Stimulated activated naive CD8-positive, alpha-beta T cell treated with anti-CD3 and anti-CD28 coated beads, Interleukin-15, amount 100 ng/mL, for 72 hours (primary cell): ENCODE results near the gene MBLAC2.
A peak's percentile ranks its signal among the peaks of the same experiment; 100 is the strongest.

ENCODE experiments used
- ATAC-seq: fragments of 150-1000 bp; cut with Tn5 transposase; 2 replicates; pipeline ENCODE4 v1.10.0; 2021; ENCODE audit warnings: mild to moderate bottlenecking, moderate library complexity
- DNase-seq, 2 donors: peaks; one replicate each; pipeline ENCODE4 v3.0.0; 2021 to 2022
- H3K27ac Mint-ChIP-seq, 2 donors: one replicate each; pipeline ENCODE4 v1.8.0; 2022; ENCODE audit warnings: mild to moderate bottlenecking in 2 of 2, mixed read lengths in 2 of 2, moderate library complexity in 2 of 2
- H3K27me3 Mint-ChIP-seq: one replicate; pipeline ENCODE4 v1.8.0; 2022; ENCODE audit warnings: mixed read lengths
- H3K4me1 Mint-ChIP-seq: one replicate; pipeline ENCODE4 v1.8.0; 2022; ENCODE audit warnings: mild to moderate bottlenecking, mixed read lengths
- H3K4me3 Mint-ChIP-seq, 2 donors: one replicate each; pipeline ENCODE4 v1.8.0; 2022; ENCODE audit warnings: mild to moderate bottlenecking in 2 of 2, mixed read lengths in 2 of 2, moderate library complexity in 1 of 2
- H3K9me3 Mint-ChIP-seq, 2 donors: one replicate each; pipeline ENCODE4 v1.8.0; 2022; ENCODE audit warnings: mixed read lengths in 2 of 2

Gene MBLAC2

GRCh38 chr5:90410178-90410762 lies 64.3 kb downstream of the MBLAC2 start:
- H3K9me3 Mint-ChIP-seq: no peaks in the 10 kb centered on the region
- H3K27ac Mint-ChIP-seq: no peak overlapping the region
- DNase-seq: no peak
- no peaks in the 10 kb centered on the region for H3K27me3 Mint-ChIP-seq
- peaks cover 21% of the 10 kb centered on the region for H3K4me1 Mint-ChIP-seq
- no peak for ATAC-seq
- no peak overlapping the region for H3K4me3 Mint-ChIP-seq

- Mint-ChIP-seq H3K27me3 (no peaks in the 10 kb centered on the region), H3K4me1 (peaks cover 25% of the 10 kb centered on the region), H3K4me3 (no peak within 1 kb of the TSS), H3K9me3 (no peaks in the 10 kb centered on the region), H3K27ac (no peak within 1 kb of the TSS)
- DNase-seq (peak; percentile 86 to 92), ATAC-seq (peak; percentile 95)
Observed at GRCh38 chr5:90409318-90410177, 65.0 kb downstream of the MBLAC2 start, which contains the start of gene CETN3. CETN3 (minus strand) TSS chr5:90409756; CDS start chr5:90409661, 95 bp downstream.

GRCh38 chr5:90408571-90409317 lies 65.8 kb downstream of the MBLAC2 start:
- Mint-ChIP-seq H3K4me3 (no peak overlapping the region), H3K4me1 (peaks cover 25% of the 10 kb centered on the region), H3K27ac (no peak overlapping the region), H3K9me3 (no peaks in the 10 kb centered on the region), H3K27me3 (no peaks in the 10 kb centered on the region)
- DNase-seq: no peak
- peak; percentile 1 for ATAC-seq
